ENCODE data around the gene TAB2.

GRCh38 chr6:149437212-149437611, 119.7 kb downstream of the TAB2 start:
- no peak for TF ChIP-seq KDM4B (IDR thresholded peaks at IDR 0.05; ENCODE audit: borderline replicate concordance in 2 of 2, low read depth in 1 of 2)
- TF ChIP-seq CHD2 (IDR thresholded peaks at IDR 0.05; ENCODE audit: low read depth, low read length): no peak
- no peak for TF ChIP-seq ERF (CRISPR knock-in tag; IDR thresholded peaks at IDR 0.05)
- TF ChIP-seq ZNF589 (CRISPR knock-in tag; IDR thresholded peaks at IDR 0.05; ENCODE audit: low read depth): no peak
- TF ChIP-seq RBFOX2 (IDR thresholded peaks at IDR 0.05; ENCODE audit: low read depth, low read length): no peak
- TF ChIP-seq E2F1 (CRISPR knock-in tag; IDR thresholded peaks at IDR 0.05): no peak
- TF ChIP-seq TBL1XR1 (IDR thresholded peaks at IDR 0.05; ENCODE audit: low read length in 2 of 2): no peak
- TF ChIP-seq KDM1A (IDR thresholded peaks at IDR 0.05): no peak
- no peak for TF ChIP-seq SRF (CRISPR knock-in tag; IDR thresholded peaks at IDR 0.05)
- TF ChIP-seq EZH2 (IDR thresholded peaks at IDR 0.05; ENCODE audit: borderline replicate concordance, low read depth, low read length): no peak
- no peak for TF ChIP-seq MYBL2 (IDR thresholded peaks at IDR 0.05; ENCODE audit: low read depth)
- no peak for TF ChIP-seq MYBL2 (CRISPR knock-in tag; IDR thresholded peaks at IDR 0.05; ENCODE audit: borderline replicate concordance)
